NCI-H1105 (cell line): ENCODE results near the gene CRYZ.

Experiments used
- DNase-seq: peaks from one replicate; lab custom pipeline; 2025; lab: John Stamatoyannopoulos, UW

CRYZ gene

DNA sequence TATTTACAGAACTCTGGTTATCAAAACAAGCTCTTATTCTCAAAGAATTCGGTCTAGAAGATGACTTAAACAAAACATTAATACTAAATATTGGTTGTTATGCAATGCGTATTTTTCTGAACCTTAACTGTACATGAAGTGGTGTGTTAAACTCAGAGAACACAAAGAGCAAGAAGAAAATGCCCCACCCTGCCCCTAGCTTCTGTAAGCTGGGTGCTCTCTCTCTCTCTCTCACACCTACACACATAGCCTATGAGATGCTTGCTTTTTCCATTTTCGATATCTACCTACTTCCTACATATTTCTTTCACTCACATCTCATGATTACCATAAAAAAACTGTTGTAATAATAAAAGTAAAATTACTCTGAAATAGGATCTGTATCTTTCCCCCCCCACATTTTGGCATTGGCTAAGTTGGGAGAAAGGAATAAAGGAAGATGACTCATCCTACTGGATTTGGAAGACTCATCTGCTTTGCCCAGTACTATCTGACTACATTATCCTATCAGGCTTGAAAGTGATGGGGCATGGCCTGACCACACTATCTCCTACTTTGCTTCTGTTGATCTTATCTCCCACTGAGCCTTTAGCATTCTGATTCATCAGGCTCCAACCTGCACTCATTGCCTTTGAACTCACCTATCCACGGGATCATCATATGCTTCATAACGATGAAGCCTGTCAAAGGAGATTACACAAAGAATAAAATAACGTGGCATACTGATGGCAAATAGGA is 2.9 kb downstream of the CRYZ start:
- no peak for DNase-seq

DNA sequence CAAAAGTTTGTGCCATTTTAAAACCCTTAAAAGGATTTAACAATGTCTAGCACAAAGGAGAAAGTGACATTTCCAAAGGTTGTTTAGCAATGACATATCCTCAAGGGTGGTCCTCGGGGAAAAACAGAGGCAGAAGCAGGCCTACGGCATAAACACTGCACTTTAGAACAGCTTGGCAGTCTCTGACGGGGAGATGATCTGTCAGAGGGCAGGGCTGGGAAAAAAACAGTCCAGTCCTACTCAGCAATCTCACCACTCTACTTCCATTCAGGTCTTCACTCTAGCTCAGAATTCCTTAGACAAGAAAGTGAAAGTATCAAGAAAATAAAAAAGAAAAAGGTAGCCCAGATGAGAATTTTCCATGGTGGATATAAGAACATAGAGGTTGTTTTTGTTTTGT is 4.1 kb downstream of the CRYZ start:
- no peak for DNase-seq

DNA sequence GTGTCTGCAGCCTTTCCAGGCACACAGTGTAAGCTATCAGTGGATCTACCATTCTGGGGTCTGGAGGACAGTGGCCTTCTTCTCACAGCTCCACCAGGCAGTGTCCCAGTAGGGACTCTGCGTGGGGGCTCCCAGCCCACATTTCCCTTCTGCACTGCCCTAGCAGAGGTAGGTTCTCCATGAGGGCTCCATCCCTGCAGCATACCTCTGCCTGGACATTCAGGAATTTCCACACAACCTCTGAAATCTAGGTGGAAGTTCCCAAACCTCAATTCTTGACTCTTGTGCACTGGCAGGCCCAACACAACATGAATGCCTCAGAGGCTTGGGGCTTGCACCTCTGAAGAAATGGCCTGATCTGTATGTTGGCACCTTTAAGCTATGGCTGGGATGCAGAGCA is 6.8 kb downstream of the CRYZ start:
- no peak for DNase-seq

DNA sequence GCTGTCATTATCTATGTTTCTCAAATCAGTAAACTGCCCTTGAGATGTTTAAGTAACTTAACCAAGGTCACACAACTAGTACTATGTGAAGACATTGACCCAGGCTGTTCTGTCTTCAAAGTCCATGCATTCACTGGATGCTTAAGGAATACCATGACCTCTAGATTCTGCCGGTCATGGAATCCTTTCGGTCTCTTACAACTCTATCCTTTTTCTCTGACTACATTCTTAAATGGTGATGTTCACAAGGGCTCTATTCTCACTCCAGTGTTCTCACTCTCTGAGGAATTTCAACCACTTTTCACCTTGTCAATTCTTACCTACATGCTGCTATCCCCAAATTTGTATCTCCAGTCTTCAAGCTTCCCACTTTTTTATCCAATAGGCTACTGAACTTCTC is 15.2 kb downstream of the CRYZ start:
- DNase-seq, result no peak

DNA sequence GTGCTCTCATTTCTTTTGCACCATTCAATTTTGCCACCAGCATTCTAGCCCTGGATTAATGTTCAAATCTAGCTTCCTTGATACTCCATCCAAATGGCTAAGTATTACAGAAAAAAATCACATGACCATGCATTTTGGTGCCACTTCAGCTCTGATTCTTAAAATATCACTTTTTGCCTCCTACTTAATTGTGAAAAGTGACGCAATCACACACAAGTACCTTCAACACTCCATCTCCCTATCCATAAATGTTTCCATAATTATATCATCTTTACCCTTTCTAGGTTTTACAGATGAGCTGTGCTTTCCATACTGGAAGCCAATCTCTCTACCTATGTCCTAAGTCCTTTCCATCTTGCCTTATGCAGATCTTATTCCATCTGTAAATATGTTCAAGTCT is 16.0 kb downstream of the CRYZ start:
- DNase-seq, result no peak

DNA sequence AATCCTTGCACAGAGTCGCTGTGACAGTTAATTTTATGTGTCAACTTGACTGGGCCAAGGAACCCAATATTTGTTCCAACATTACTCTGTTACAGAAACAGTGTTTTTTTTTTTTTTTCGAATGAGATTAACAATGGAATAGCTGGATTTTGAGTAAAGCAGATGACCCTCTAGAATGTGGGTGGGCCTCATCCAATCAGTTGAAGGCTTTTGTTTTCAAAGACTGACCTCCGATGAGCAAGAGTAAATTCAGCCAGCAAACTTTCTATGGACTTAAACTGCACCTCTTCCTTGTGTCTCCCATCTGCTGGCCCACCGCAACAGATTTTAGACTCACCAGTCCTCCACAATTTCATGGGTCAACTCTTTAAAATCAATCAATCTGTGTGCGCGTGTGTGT is 17.0 kb downstream of the CRYZ start:
- DNase-seq, result no peak

DNA sequence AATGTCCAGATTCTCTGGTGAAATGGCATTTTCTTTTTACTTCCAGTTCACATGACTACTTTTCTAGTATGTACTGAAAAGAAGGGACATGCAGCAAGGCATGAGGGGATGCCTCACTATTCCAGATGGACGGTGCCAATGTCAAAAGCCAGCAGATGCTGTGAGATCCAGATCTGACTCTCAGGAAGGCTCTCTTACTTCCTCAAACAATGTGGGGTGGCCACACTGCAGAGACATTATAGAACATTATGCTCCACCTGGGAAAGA is 17.7 kb downstream of the CRYZ start:
- no peak for DNase-seq

DNA sequence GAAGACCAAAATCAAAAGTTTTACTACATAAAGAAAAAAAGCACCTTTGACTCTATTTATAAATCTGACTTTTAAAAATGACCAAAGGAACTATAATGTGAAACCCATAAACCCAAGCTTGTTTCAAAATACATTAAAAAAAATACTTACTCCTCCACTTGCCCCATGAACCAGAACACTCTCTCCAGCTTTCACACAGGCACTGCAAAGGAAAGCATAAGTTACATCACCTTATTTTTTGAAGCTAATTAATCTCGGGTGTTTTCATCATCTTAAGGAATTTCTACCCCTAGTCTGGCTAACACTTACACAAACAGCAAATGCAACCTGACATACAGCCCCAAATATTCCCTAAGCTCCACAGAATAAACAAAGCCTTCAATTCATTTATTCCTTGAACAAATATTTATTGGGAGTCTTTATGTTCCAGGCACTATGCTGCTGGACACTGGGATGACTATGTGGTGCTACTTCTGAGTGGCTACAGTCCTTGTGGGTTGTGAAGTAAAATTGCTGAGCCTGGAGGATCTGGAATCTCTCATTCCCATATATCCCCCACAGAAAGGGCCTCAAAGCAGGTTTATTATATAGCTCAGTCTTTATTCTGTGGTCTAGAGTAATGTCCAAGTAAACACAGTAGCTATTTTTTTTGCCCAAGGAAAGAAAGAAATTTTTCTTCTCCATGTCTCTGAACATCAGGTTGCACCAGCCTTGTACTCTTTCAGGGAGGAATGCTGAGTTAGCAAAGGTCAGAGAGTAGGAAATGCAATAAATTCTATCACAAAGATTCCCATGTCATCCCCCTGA is 18.2 kb downstream of the CRYZ start:
- no peak for DNase-seq

DNA sequence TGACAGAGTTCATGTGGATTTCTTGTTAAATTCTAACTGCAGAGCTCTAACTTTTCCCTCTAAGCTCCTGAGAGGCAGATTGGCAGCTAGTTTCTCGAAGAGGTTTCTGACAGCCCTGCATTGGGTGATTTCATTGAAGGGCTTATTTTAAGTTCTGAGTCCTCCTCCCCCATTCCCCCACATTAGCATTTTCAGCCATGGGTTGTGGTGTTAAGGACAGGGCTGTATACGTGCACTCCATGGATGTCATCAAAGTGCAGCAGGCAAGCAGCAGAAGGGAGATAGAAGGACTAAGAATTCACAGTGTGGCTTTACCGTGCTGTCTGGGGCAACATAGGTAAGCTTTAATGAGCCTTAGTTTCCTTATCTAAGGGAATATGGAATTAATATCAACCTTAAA is 19.0 kb downstream of the CRYZ start:
- DNase-seq, result no peak

DNA sequence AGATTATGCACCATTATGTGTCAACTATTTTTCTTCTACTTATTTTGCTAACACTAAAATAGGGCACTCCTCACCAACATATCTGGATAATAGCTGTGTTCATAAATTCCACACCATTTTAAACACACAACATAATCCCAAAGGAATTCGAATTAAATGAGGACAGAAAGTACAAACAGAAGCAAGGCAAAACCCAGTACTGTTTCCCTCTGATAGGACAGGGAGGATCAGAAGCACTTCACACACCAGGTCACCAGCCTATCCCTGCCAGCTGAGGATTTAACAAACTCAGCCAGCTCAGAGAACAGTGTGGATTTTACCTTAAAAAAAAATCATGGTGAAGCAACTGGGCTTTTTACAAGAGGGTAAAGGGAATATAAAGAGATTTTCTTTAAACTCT is 20.0 kb downstream of the CRYZ start:
- DNase-seq, result no peak

DNA sequence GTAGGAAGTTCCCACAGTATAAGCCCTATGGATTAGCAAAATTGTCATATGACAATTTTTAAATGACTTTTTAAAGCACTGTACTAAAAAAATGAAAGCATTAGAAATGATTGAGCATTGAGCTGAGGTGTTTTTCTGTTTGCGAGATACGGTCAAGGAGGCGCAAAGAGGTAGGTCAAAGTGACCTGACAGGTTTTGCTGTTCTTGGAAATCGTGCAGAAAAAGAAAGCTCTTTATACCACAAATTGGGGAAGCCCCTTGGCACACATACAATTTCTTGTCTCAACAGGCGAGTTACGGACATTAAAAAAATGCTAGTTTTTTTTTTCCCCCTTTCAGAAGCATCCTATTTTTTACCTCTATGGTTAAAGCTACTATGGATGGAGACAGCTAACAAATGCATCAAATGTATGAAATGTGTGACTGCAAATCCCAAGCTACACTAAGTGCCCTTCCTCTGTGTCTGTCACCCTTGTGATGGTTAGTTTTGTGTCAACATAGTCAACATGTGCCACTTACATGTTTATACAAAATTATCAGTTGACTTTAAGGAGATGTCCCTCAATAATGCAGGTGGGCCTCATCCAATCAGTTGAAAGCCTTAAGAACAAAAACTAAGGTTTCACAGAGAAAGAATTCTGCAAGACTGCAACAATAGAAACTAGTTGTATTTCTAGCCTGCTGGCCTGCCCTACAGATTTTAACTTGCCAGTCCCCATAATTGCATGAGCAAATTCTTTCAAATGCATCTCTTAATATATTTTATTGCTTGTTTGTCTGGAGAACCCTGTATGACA is 29.3 kb downstream of the CRYZ start:
- DNase-seq, result no peak

DNA sequence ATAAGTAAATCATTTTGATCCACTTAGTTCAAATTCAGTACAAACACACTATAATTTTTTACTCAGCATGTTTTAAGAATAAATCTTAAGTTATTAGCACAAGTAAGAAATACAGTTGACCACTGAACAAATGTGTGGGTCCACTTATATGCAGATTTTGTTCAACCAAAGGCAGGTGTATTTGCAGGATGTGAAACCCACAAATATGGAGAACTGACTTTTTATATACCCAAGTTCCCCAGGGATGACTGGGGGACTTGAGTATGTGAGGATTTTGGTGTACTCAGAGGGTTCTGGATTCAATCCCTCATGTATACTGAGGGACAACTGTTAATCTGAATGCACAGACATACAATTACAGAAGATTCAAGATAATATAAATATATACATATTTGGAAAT is 33.5 kb downstream of the CRYZ start:
- DNase-seq, result no peak

DNA sequence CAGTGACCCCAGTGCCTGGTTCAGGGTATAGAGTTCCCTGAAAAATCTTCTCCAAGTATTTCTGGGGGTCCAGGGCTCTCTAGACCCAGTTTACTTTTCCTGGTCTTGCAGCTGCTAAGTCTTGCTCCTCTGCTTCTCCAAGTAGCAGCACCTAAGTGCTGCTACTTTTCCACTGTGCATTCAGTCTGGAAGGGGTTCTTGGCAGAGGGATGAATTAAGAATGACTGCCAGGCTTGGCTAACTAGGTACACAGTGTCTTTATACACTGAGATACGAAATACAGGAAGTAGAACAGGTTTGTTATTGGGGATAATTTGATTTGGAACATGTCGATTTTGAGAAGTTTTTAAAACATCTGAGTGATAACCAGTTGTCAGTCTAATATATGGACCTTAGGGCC is 35.0 kb downstream of the CRYZ start:
- DNase-seq, result no peak

DNA sequence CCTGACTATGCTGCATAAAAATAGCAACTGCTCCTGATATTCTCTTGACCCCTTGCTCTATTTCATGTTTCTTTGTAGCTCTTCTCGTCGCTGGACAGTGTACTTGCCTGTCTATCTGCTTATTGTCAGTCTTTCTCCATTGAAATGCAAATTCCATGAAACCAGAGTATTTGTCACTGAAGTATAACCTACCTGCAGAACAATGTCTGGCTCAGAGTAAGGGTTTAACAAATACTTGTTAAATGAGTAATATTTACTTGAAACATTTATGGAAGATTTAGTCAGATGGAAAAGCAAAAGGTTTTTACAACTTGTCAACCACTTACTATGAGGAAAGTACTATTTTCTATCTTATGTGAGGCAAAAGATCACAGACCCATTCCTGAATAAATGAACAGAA is 39.4 kb downstream of the CRYZ start:
- DNase-seq, result no peak

DNA sequence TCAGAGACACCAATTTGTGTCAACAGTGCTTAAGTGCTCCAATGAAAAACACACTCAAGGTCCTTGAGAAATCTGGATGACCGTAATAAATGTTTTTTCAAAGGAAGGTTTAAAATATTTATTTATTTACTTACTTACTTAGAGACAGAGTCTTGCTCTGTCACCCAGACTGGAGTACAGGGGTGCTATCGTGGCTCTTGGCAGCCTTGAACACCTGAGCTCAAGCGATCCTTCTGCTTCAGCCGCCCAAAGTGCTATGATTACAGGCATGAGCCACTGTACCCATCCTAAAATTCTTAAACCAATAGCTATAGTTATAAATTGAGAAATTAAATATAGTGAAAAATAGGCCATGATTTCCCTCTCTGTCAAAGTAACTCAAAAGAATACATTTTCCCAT is 41.9 kb downstream of the CRYZ start:
- peak; percentile 36 for DNase-seq

DNA sequence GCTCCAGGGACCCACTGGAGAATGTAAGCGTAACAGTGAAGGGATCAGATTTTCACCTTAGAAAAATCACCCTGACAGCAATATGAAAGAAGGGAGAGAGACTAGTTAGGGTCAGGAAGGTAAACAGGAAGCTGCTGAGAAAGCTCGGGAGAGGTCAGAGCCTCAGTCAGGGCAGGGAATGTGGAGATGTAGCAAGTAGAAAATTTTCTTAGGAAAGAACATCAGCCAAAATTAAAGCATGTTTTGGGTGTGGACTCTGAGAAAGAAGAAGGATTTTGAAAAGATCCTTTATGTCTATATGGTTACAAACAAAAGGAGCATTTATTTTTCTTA is 42.5 kb downstream of the CRYZ start:
- DNase-seq, result no peak

DNA sequence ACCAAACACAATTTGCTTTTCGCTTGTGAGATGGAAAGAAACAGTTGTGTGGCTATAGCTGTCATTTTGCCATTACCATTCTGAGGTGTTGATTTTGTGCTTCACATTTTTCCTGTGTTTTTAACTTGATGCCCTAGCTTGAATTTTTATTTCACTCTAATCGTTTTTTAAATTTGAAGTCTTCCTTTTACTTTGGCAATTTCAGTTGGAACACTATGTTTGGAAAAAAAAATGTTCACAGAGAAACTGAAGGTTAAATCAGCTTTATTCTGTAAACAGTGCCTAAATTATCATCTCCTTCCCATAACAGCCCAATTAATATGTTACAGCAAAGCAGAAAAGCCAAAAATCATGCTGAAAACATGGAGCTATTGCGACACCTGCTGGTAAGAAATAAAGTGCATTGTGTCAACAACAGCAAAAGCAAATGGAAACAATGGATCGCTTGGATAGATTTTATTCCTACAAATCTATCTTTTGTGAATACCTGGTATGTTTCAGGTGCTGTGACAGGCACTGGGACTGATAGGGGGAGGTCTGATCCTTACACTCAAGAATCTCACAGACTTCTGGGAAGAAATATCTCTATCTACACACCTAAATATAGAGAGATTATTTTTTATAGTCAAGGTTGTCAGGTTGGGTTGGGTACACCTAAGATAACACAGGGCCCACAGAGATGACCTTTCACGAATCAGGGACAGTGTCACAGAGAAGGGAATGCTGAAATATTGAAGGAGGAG is 43.1 kb downstream of the CRYZ start:
- DNase-seq, result peak; percentile 57

DNA sequence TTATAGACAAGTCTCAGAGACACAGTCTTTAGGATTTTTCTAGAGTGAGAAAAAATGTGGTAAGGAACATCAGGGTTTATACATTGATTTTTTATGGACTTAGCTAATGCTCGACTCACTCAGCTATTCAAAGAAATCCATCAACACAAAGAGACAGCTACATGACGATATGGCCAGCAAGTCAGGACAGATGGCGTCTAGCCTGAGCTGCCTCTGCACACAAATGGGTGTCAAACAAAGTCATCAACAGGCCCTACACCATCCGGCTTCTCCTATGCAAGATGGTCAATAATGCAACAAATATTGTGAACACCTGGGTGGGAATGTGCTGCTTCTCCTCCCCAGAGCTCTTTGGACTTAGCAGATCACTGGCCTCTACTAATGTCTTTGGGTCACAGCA is 45.9 kb downstream of the CRYZ start:
- no peak for DNase-seq

DNA sequence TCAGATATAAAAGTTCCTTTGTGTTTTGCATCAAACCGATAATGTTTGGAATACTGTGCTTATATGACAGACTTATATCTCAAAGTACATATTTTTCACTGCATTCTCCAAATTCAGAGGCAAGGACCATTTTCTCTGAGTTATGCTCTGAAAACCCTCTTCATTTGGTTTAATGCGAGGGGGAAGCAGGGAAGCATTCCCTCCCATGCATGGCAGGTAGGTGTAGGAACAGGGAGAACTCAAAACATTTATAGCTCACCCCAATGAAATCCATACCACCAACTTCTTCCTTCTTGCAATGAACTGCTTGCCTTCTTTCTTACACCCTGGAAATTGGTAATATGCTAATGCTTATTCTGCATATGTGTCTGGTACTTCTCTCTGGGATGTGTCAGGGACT is 48.5 kb downstream of the CRYZ start:
- no peak for DNase-seq

DNA sequence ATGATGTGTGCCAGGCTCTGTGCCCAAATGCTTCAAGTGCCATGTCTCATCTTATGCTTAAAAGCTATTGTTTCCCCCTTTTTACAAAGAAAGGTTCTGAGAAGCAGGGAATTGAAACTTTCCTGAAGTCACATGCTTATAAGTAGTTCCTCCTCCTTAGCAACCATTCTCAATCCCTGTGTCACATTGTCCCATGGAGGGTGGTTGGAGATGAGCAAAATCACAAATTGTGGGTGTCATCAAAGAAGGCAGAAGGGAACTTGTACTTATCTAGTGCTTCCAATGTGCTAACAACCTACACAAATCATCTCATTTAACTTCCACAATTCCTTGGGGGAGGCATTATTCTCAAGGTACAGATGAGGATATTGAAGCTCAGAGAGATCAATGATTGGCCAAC is 49.2 kb downstream of the CRYZ start:
- DNase-seq, result no peak

DNA sequence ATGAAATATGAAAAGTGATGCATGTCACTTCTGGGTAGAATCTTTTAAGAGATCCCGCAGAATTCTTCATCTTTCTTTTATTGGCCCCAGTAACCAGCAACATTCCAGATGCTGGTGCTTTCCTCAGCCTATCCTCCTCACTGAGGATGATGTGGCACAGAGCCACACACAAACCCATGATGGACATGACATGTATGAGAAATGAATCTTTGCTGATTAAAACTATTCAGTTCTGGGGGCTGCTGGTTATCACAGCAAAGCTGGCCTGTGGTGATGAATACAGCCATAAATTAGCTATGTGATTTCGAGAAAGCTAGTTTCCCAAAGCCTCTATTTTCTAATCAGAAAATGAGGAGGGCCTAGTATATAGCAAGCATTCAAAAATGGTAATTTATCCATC is 51.0 kb downstream of the CRYZ start:
- DNase-seq, result no peak

DNA sequence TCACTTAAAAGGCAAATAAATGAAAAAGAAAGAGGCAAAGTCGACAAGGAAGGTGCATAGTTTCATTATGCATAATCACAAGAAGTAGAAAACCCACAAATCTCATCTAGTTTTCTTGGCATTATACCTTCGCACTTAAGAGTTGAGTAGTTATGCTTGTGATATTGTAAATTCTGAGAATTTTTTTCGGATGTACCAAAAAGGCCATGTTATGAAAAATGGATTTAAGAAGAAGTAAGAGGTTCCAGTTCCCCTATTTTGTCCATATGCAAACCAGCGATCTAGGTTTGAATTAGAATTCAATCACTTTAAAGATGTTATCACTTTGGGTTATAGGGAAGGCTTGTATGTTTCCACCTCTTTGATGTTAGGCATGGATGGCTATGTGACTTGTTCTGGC is 51.4 kb downstream of the CRYZ start:
- no peak for DNase-seq

DNA sequence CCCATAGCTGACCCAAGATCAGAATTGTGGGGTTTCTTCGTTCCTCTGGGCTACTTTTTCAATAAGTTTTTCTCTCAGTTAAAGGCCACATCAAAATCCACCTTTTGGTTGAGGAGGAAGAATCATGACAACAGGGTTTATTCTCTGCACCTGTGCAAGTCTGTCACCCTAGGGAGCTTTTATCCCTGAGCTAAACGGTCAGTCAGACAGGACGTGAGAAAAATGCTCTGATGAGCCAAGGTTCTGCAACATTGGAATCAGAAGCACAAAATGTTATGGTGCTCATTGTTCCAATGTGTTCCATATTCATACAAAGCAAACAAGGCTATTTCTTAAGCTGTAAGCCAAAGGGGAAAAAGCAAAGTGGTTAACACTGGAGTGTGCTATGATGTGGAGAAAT is 51.8 kb downstream of the CRYZ start:
- DNase-seq, result no peak
